H1 (cell line): ENCODE results near the gene CACNA1C. TPM values are rescaled to one million over a fixed set of nuclear protein-coding genes. Genes with fewer than 3 reads are reported as not detected.

Experiments used
- CTCF ChIP-seq, 3 experiments: IDR thresholded peaks; 1 replicate in 2 of 3; 2 replicates in 1 of 3; pipeline versions ENCODE4 v1.5.1 to v1.6.1; 2011; ENCODE audit warnings: low read length in 3 of 3, mild to moderate bottlenecking in 3 of 3, inconsistent platforms in 2 of 3, low read depth in 1 of 3, moderate library complexity in 1 of 3; ENCODE audit not compliant: insufficient read depth in 1 of 3; ENCODE audit errors: control extremely low read depth in 1 of 3
- GTF2F1 ChIP-seq: IDR thresholded peaks from 2 replicates; pipeline ENCODE4 v1.6.1; 2012; ENCODE audit warnings: low read depth, low read length, improper control_type of control experiment, borderline replicate concordance
- KDM5A ChIP-seq: fragments of 200-600 bp; IDR thresholded peaks from 2 replicates; pipeline ENCODE4 v1.7.1; 2012; ENCODE audit warnings: mild to moderate bottlenecking, low read length, inconsistent platforms, mixed read lengths
- MAX ChIP-seq: IDR thresholded peaks from 2 replicates; pipeline ENCODE4 v1.6.1; 2012; ENCODE audit warnings: inconsistent platforms
- RXRA ChIP-seq: IDR thresholded peaks from 2 replicates; pipeline ENCODE4 v1.6.1; 2011; ENCODE audit warnings: low read depth, mild to moderate bottlenecking, low read length, moderate library complexity; ENCODE audit not compliant: insufficient read depth
- polyA plus RNA-seq, 7 experiments: library from polyadenylated mRNA; depleted of rRNA in 3 of 7; stranded (reverse) in 5 of 7; unstranded in 2 of 7; fragments of >200 nt in 5 of 7; fragments of 200-250 nt in 2 of 7; gene quantifications; 1 replicate in 5 of 7; 2 replicates in 1 of 7; 4 replicates in 1 of 7; pipeline versions ENCODE4 v1.2.1 to v1.2.3, GENCODE V29; 2011 to 2013; ENCODE audit warnings: missing spikeins in 2 of 7, mixed read lengths in 2 of 7
- total RNA-seq: library from RNA; stranded (reverse); fragmentation: NEBNext Ultra II Directional; extraction: Animal tissue kit (Norgen Biotek cat#: 25700); gene quantifications from 2 replicates; pipeline ENCODE4 v1.2.1, GENCODE V29; 2021

Gene CACNA1C
- total and polyA plus RNA-seq, 2 of the 8 experiments (the other 6 are each of a cell fraction or from before 2014, with no cell fraction given), result 1.3 TPM

GRCh38 chr12:2739069-2739468 is 686.3 kb downstream of the CACNA1C start (continued):
- TF ChIP-seq KDM5A (no peak), MAX (no peak), GTF2F1 (no peak), RXRA (no peak), CTCF (IDR thresholded peaks at IDR 0.05; ENCODE audit: control extremely low read depth in 1 of 3, insufficient read depth in 1 of 3, low read depth in 1 of 3, low read length in 3 of 3) (no peak)
